ENCODE results near the gene SRGAP2B.
"Not testable (repeated sequence)": the region's sequence is repeated elsewhere in the genome, so short reads cannot be mapped to it uniquely, and the experiment has no call there.

DNA sequence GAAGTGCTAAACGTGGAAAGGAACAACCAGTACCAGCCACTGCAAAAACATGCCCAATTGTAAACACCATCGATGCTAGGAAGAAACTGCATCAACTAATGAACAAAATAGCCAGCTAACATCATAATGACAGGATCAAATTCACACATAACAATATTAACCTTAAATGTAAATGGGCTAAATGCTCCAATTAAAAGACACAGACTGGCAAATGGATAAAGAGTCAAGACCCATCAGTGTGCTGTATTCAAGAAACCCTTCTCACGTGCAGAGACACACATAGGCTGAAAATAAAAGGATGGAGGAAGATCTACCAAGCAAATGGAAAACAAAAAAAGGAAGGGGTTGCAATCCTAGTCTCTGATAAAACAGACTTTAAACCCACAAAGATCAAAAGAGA is 128.6 kb downstream of the SRGAP2B start:
- TF ChIP-seq, protein P1, sequence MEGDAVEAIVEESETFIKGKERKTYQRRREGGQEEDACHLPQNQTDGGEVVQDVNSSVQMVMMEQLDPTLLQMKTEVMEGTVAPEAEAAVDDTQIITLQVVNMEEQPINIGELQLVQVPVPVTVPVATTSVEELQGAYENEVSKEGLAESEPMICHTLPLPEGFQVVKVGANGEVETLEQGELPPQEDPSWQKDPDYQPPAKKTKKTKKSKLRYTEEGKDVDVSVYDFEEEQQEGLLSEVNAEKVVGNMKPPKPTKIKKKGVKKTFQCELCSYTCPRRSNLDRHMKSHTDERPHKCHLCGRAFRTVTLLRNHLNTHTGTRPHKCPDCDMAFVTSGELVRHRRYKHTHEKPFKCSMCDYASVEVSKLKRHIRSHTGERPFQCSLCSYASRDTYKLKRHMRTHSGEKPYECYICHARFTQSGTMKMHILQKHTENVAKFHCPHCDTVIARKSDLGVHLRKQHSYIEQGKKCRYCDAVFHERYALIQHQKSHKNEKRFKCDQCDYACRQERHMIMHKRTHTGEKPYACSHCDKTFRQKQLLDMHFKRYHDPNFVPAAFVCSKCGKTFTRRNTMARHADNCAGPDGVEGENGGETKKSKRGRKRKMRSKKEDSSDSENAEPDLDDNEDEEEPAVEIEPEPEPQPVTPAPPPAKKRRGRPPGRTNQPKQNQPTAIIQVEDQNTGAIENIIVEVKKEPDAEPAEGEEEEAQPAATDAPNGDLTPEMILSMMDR (optimal IDR thresholded peaks at IDR 0.05 in 1 of 3, IDR thresholded peaks at IDR 0.05 in 1 of 3, conservative IDR thresholded peaks at IDR 0.05 in 1 of 3; ENCODE audit: extremely low read depth in 1 of 3, insufficient read depth in 2 of 3, low read length in 3 of 3) = not testable (repeated sequence)
- TF ChIP-seq EZH2 (IDR thresholded peaks at IDR 0.05; ENCODE audit: low read length) = not testable (repeated sequence)
